Gastrocnemius medialis (tissue), 4 donors: ENCODE measurements around the gene CDRT4.

Source experiments
- CTCF ChIP-seq, 5 experiments: fragments of 450-650 bp in 3 of 5; fragments of 200-600 bp in 2 of 5; sonication (generic) in 2 of 5; IDR thresholded peaks in 4 of 5; conservative IDR thresholded peaks in 1 of 5; 1 replicate in 4 of 5; 2 replicates in 1 of 5; pipeline ENCODE4 v1.5.1; 2016 to 2019; ENCODE audit warnings: antibody characterized with exemption in 5 of 5, mild to moderate bottlenecking in 3 of 5, moderate library complexity in 3 of 5
- POLR2A ChIP-seq, 2 donors: fragments of 450-650 bp; IDR thresholded peaks; one replicate each; pipeline ENCODE4 v1.6.1; 2017; ENCODE audit warnings: antibody characterized with exemption in 2 of 2, mild to moderate bottlenecking in 2 of 2, moderate library complexity in 2 of 2

- TF ChIP-seq CTCF (IDR thresholded peaks at IDR 0.05 in 4 of 5, conservative IDR thresholded peaks at IDR 0.05 in 1 of 5) (no peak), POLR2A (IDR thresholded peaks at IDR 0.05) (no peak)
Measured at GRCh38 chr17:15470536-15470935, 3.1 kb upstream of the CDRT4 start.
